Measurements from ENCODE around the gene SLC25A21.
"Not testable (repeated sequence)": the region's sequence is repeated elsewhere in the genome, so short reads cannot be mapped to it uniquely, and the experiment has no call there.

The SLC25A21 gene

GRCh38 chr14:36702474-36702873 lies 469.9 kb downstream of the SLC25A21 start:
- DNase-seq (ENCODE audit: low read depth) = no peak

- DNase-seq (ENCODE audit: low read depth) = no peak
These were observed 471.3 kb downstream of the SLC25A21 start for GRCh38 chr14:36701132-36701531.

GRCh38 chr14:36700651-36701050 lies 471.8 kb downstream of the SLC25A21 start:
- DNase-seq (ENCODE audit: low read depth) = no peak

DNA sequence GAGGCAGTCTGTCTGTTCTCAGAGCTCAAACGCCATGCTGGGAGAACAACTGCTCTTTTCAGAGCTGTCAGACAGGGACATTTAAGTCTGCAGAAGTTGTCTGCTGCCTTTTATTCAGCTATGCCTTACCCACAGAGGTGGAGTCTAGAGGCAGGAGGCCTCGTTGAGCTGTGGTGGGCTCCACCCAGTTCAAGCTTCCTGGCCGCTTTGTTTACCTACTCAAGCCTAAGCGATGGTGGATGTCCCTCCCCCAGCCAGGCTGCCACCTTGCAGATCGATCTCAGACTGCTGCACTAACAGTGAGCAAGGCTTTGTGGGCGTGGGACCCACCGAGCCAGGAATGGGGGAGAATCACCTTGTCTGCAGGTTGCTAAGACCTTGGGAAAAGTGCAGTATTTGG lies 473.0 kb downstream of the SLC25A21 start:
- not testable (repeated sequence) for DNase-seq (ENCODE audit: low read depth)

DNA sequence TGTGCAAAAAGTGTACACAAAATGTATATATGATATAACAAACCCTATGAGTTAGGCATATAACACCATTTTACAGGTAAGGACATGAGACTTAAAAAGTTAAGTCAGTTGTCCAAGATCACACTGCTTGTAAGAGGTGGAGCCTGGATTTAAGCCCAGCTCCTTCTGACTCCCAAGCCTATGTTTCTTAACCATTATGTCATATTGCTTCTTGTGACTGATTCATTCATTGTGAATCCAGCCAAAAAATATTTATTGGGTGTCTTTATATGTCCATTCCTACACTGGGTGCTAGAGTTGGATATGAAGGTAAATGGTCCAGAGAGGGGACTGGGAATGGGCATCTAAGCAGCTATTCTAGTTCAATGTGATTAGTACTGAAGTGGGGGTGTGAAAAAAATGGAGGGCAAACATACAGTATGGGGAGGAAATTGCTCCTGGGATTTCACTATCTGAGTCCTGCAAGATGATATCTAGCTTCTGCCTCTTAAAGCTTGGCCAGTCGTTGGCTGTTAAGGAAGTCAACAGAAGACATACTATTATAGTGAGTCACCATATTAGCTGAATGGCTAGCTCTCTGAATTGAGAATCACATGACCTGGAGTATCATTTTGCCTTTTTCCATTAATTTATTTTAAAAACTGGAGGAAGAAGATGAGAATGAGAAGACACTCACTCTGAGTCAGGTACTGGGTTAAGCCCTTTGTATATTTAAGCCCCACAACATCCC lies 481.9 kb downstream of the SLC25A21 start:
- DNase-seq (ENCODE audit: low read depth) = no peak

DNA sequence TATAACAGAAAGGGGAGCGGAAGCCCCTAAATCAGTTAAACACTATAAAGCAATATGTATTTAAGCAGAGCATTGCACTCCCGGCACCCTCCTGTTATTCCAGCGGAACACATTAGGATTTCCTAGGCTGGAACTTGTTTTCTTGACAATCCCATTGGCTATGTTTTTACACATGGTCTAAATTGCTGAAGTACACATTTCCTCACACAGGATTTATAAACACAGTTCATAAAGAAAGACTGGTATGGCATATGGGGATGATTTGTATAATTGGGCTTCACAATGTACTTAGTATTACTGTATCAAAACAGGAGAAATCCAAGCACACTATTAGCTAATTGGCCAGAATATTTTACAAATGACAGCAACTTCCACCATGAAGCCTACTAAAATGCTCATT lies 487.5 kb downstream of the SLC25A21 start:
- DNase-seq (ENCODE audit: low read depth) = no peak

DNA sequence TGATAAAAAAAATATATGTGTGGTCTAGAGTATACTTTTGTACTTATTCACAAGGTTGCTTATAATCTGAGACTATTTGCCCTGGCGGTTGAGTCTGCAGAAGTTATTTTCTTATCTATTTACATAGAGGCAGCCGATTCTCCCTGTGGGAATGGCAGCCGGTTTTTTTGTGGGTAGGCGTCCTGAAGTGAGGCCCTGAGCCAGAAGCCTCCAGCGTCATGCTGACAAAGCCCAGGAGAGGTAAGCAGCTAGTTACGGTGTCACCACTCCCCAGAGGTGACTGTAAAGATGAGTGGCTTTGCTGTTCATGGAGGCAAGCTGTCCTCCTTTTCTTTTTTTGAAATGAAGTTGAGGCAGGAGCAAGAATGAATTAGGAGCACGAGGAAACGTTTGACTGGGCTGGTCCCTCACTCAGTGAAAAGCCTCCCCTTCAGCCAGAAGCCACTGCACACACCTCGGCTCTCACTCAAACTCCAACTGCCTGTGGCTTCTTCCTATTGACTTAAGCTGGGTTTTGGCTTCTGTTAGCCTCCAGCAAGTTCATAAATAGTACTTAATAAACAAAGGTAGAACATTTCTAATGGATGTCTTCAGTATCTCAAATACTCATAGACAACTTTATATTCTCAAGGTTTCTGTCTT lies 489.2 kb downstream of the SLC25A21 start:
- no peak for DNase-seq (ENCODE audit: low read depth)

DNA sequence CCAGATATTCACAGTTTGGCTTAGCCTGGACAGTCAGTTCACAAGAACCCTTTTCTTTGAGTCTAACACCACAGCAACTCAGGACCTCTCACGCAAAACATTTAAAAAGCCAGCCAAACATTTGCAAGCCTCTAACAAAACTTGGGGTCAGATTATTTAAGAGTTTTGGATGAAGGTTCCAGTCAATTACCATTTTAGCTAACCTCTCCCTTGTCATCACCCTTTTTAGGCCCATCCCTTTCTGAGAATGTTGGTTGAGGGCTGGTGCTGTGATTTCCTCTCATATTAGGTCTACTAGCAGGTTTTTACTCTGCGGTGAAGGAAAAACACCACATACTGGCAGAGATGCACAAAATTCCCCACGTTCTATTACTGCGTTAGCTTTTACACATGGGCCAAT lies 490.1 kb downstream of the SLC25A21 start:
- DNase-seq (ENCODE audit: low read depth) = no peak

DNA sequence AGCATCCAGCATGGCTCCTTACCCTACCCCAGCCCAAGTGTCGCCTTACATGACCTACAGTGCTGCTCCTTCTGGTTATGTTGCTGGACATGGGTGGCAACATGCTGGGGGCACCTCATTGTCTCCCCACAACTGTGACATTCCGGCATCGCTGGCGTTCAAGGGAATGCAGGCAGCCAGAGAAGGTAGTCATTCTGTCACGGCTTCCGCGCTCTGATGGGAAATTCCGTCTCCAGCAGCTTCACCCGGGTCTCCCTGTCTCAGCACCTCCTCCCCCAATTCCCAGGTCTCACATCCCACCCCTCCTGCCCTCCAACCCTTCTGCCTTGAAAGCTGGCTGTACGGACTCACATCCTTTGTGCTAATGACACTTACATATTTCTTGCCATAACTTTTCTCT lies 496.2 kb downstream of the SLC25A21 start:
- no peak for DNase-seq (ENCODE audit: low read depth)

- DNase-seq (ENCODE audit: low read depth) = no peak
These were observed 496.8 kb downstream of the SLC25A21 start for GRCh38 chr14:36675581-36675980.

DNA sequence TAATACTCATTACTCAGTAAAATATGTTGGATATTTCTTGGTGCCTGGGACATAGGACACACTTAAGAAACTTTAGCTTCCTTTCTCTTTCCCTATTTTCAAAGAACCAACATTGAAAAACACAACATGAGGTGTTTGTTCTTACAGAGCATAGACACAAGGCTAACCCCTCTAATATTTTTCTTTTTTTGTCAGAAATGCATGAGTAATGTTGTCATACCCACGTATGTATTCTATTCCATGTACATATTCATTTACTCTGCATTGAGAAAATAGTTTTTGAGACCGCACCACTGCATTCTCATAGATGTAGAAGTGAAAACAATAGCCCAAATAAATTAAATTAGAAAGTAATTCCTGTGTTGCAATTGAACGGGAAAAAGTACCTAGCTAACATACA lies 497.7 kb downstream of the SLC25A21 start:
- DNase-seq (ENCODE audit: low read depth) = no peak

GRCh38 chr14:36672095-36672494 lies 500.3 kb downstream of the SLC25A21 start:
- DNase-seq (ENCODE audit: low read depth) = no peak

GRCh38 chr14:36671149-36671548 lies 501.3 kb downstream of the SLC25A21 start:
- DNase-seq (ENCODE audit: low read depth) = no peak

- no peak for DNase-seq (ENCODE audit: low read depth)
These were observed 504.7 kb downstream of the SLC25A21 start for GRCh38 chr14:36667679-36668078.

- no peak for DNase-seq (ENCODE audit: low read depth)
These were observed 505.8 kb downstream of the SLC25A21 start for GRCh38 chr14:36666416-36667206.

GRCh38 chr14:36665887-36666415 lies 506.5 kb downstream of the SLC25A21 start:
- DNase-seq (ENCODE audit: low read depth) = no peak

GRCh38 chr14:36664322-36665193 lies 507.8 kb downstream of the SLC25A21 start:
- no peak for DNase-seq (ENCODE audit: low read depth)

GRCh38 chr14:36663404-36664321 lies 508.7 kb downstream of the SLC25A21 start:
- DNase-seq (ENCODE audit: low read depth) = no peak

- no peak for DNase-seq (ENCODE audit: low read depth)
These were observed 509.6 kb downstream of the SLC25A21 start for GRCh38 chr14:36662543-36663403.

DNA sequence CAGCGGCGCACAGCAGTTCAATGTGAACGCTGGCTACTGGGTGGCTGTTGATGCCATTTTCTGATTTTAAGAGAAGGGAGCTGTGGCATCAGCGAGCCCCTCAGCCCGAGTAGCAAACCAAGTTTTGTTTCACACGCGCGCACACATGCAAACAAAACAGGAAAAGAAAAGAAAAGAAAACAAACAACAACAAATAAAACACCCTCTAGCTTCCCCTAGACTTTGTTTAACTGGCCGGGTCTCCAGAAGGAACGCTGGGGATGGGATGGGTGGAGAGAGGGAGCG lies 510.2 kb downstream of the SLC25A21 start:
- no peak for DNase-seq (ENCODE audit: low read depth)
